Measurements from ENCODE around the gene LSM10.

DNA sequence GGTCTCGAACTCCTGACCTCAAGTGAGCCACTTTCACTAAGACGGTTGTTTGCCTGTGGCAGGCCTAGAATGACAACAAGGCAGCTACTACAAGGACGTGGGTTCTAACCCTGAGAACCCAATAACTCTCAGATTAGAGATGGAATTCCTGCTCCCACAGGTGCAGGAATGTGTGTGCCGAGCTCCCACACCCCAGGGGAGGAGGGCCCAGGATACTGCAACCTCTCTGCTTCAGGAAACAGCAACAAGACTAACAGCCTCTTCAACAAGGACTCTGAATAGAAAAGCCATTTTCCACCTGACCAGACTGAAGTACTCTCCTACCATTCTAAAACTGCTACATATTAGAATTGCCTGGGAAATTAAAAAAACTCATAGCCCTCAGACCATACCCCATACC, 4.9 kb downstream of the LSM10 start:
- no peak for TF ChIP-seq TARDBP (IDR thresholded peaks at IDR 0.05)
- no peak for TF ChIP-seq FOXM1 (IDR thresholded peaks at IDR 0.05; ENCODE audit: borderline replicate concordance)
- no peak for TF ChIP-seq ELF4 (IDR thresholded peaks at IDR 0.05)
- no peak for TF ChIP-seq FOXA1 (IDR thresholded peaks at IDR 0.05)
- no peak for TF ChIP-seq BHLHE40 (IDR thresholded peaks at IDR 0.05; ENCODE audit: borderline replicate concordance)

Data from HEK293T (cell line).